Uterus (tissue), 4 donors: ENCODE measurements around the gene PHF19. TPM values are rescaled to one million over a fixed set of nuclear protein-coding genes. Genes with fewer than 3 reads are reported as not detected.

ENCODE experiments used
- DNase-seq, 2 donors: peaks; one replicate each; pipeline ENCODE4 v3.0.0-alpha.2; 2019 to 2020
- H3K27ac ChIP-seq, 2 donors: fragments of 200-600 bp; sonication (generic); 1 replicate in 1 of 2; 2 replicates in 1 of 2; pipeline ENCODE4 v1.5.1; 2016 to 2018
- H3K27me3 ChIP-seq, 2 donors: fragments of 200-600 bp; sonication (generic); one replicate each; pipeline ENCODE4 v1.5.1; 2018 to 2019; ENCODE audit warnings: control low read depth in 1 of 2
- H3K36me3 ChIP-seq, 2 donors: fragments of 200-600 bp; sonication (generic); one replicate each; pipeline ENCODE4 v1.5.1; 2019; ENCODE audit warnings: control low read depth in 1 of 2
- H3K4me1 ChIP-seq, 2 donors: fragments of 200-600 bp; sonication (generic); one replicate each; pipeline ENCODE4 v1.5.1; 2018 to 2019; ENCODE audit warnings: control low read depth in 1 of 2
- H3K4me3 ChIP-seq, 2 donors: fragments of 200-600 bp; sonication (generic); 1 replicate in 1 of 2; 2 replicates in 1 of 2; pipeline ENCODE4 v1.5.1; 2018 to 2019; ENCODE audit warnings: mild to moderate bottlenecking in 1 of 2
- H3K9me3 ChIP-seq, 2 donors: fragments of 200-600 bp; sonication (generic); one replicate each; pipeline ENCODE4 v1.5.1; 2019; ENCODE audit warnings: control low read depth in 1 of 2
- CTCF ChIP-seq, 4 experiments: fragments of 200-600 bp in 2 of 4; fragments of 450-650 bp in 2 of 4; sonication (generic) in 2 of 4; IDR thresholded peaks; one replicate each; pipeline ENCODE4 v1.5.1; 2016 to 2019; ENCODE audit warnings: antibody characterized with exemption in 4 of 4, mild to moderate bottlenecking in 2 of 4, moderate library complexity in 1 of 4
- POLR2A ChIP-seq, 2 donors: fragments of 450-650 bp; IDR thresholded peaks; one replicate each; pipeline ENCODE4 v1.6.1; 2016; ENCODE audit warnings: antibody characterized with exemption in 2 of 2, mild to moderate bottlenecking in 1 of 2, moderate library complexity in 1 of 2
- intact Hi-C: fragments of 100-400 bp; cut with DNase I; formaldehyde crosslinking; loops from one replicate; pipeline ENCODE4 v1.15.1; 2023; ENCODE audit warnings: low total_unique reads
- total RNA-seq, 4 donors: library from RNA; depleted of rRNA in 3 of 4; stranded (reverse); fragments of >200 nt in 3 of 4; gene quantifications; one replicate each; pipeline versions ENCODE4 v1.1.0 to v1.2.4, GENCODE V29; 2014 to 2023
- donor health status: DM: yes; HTN: yes; CAD: no.

PHF19 gene
- total RNA-seq, 4 donors from 2014 or later = 12.6 to 76.3 (median 31.8) TPM

- intact Hi-C loops = no loop called here
- H3K4me1 ChIP-seq = no peaks in the 10 kb centered on the region
- H3K27me3 ChIP-seq = no peaks in the 10 kb centered on the region
- no peak for DNase-seq
- H3K4me3 ChIP-seq = no peak overlapping the region
- H3K27ac ChIP-seq = no peak overlapping the region
- no peaks in the 10 kb centered on the region for H3K36me3 ChIP-seq
- H3K9me3 ChIP-seq = no peaks in the 10 kb centered on the region
- TF ChIP-seq POLR2A (IDR thresholded peaks at IDR 0.05) (no peak), CTCF (IDR thresholded peaks at IDR 0.05) (no peak)
Observed at GRCh38 chr9:120904061-120904977, 27.3 kb upstream of the PHF19 start.

GRCh38 chr9:120902569-120903535 is 25.9 kb upstream of the PHF19 start:
- Histone ChIP-seq H3K9me3 (no peaks in the 10 kb centered on the region), H3K27me3 (no peaks in the 10 kb centered on the region), H3K27ac (no peak overlapping the region), H3K4me1 (no peaks in the 10 kb centered on the region), H3K36me3 (no peaks in the 10 kb centered on the region), H3K4me3 (no peak overlapping the region)
- intact Hi-C loops = no loop called here
- TF ChIP-seq CTCF (IDR thresholded peaks at IDR 0.05) (no peak), POLR2A (IDR thresholded peaks at IDR 0.05) (no peak)
- no peak for DNase-seq

DNA sequence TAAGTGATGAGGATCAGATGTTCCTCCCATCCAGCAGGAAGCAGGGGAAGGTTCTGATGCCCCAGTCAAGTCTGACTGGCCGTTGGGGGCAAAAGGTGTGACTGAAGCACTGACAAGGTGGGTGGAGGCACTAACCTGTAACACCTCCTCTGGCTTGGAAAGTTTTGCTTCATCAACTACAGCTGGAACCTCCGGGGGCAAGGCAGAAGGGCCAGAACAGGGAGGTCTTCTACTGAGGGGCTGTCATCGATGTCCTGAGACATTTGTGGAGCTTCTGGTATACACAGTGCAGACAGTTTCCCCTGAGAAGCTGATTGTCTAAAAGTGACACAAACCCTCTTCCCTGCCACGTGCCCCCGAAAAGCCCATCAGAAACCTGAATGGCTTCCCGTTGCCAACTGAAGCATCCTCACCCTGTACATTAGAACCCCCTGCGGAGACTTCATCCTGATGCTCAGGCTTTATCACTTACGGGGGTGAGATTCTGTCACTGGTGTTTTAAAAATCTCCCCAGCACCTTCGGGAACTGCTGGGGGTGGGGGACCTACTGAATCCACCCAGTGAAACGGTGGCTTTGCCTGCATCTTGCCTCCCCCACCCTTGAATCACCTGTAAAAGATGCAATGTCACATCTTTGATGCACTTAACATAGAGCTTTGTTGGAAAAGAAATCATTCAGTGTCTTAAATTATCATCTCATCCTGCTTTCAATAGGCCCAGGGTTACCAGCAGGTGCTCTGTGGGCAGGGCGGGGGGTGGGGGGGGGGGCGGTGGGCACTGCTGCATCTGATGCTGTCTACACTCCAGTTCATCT is 25.0 kb upstream of the PHF19 start:
- Histone ChIP-seq H3K4me1 (no peaks in the 10 kb centered on the region), H3K4me3 (no peak overlapping the region), H3K27ac (no peak overlapping the region), H3K36me3 (no peaks in the 10 kb centered on the region), H3K9me3 (no peaks in the 10 kb centered on the region), H3K27me3 (no peaks in the 10 kb centered on the region)
- no peak for DNase-seq
- TF ChIP-seq POLR2A (IDR thresholded peaks at IDR 0.05) (no peak), CTCF (IDR thresholded peaks at IDR 0.05) (no peak)
- intact Hi-C loops = no loop called here

- TF ChIP-seq CTCF (IDR thresholded peaks at IDR 0.05) = no peak
- TF ChIP-seq POLR2A (IDR thresholded peaks at IDR 0.05) = no peak
- DNase-seq = no peak
- no peaks in the 10 kb centered on the region for H3K4me1 ChIP-seq
- H3K9me3 ChIP-seq = no peaks in the 10 kb centered on the region
- H3K4me3 ChIP-seq = no peak overlapping the region
- no peaks in the 10 kb centered on the region for H3K27me3 ChIP-seq
- H3K27ac ChIP-seq = no peak overlapping the region
- no peaks in the 10 kb centered on the region for H3K36me3 ChIP-seq
- intact Hi-C loops = no loop called here
Observed at GRCh38 chr9:120900824-120901223, 23.8 kb upstream of the PHF19 start.
